Aorta (tissue), 5 donors: Measurements from ENCODE around the gene PECR. TPM values are rescaled to one million over a fixed set of nuclear protein-coding genes. Genes with fewer than 3 reads are reported as not detected.
A peak's percentile ranks its signal among the peaks of the same experiment; 100 is the strongest.

Experiments used
- ATAC-seq: fragments of 200-7000 bp; cut with Tn5 transposase; one replicate; pipeline ENCODE4 v1.9.1; 2022; ENCODE audit warnings: moderate library complexity; ENCODE audit not compliant: low FRiP score
- DNase-seq, 2 donors: peaks; one replicate each; pipeline ENCODE4 v3.0.0-alpha.2; 2020
- H3K27ac ChIP-seq, 2 donors: one replicate each; pipeline ENCODE4 v1.5.1; 2013; ENCODE audit warnings: low read length in 2 of 2, mild to moderate bottlenecking in 2 of 2, moderate library complexity in 2 of 2, control low read depth in 1 of 2, inconsistent platforms in 1 of 2, low read depth in 1 of 2
- H3K27me3 ChIP-seq, 2 donors: one replicate each; pipeline ENCODE4 v1.6.1; 2013; ENCODE audit warnings: control low read depth in 1 of 2, low read length in 1 of 2, mild to moderate bottlenecking in 1 of 2, moderate library complexity in 1 of 2; ENCODE audit not compliant: insufficient read depth in 2 of 2, control insufficient read depth in 1 of 2
- H3K36me3 ChIP-seq, 2 donors: one replicate each; pipeline ENCODE4 v1.6.1; 2013; ENCODE audit warnings: control low read depth in 1 of 2, low read length in 1 of 2, mild to moderate bottlenecking in 1 of 2; ENCODE audit not compliant: insufficient read depth in 2 of 2, control insufficient read depth in 1 of 2
- H3K4me1 ChIP-seq, 2 donors: one replicate each; pipeline ENCODE4 v1.6.1; 2013; ENCODE audit warnings: low read length in 2 of 2, control low read depth in 1 of 2, mild to moderate bottlenecking in 1 of 2, moderate library complexity in 1 of 2; ENCODE audit not compliant: insufficient read depth in 2 of 2, control insufficient read depth in 1 of 2
- H3K4me3 ChIP-seq, 2 donors: one replicate each; pipeline ENCODE4 v1.5.1; 2013; ENCODE audit warnings: low read length in 2 of 2, control low read depth in 1 of 2, mild to moderate bottlenecking in 1 of 2
- H3K9me3 ChIP-seq: one replicate; pipeline ENCODE4 v1.6.1; 2013; ENCODE audit warnings: mild to moderate bottlenecking, low read length; ENCODE audit not compliant: control insufficient read depth
- WGBS, 2 donors: extraction: QIAGEN DNeasy Blood & Tissue Kit; methylation state at CpG; one replicate each; pipeline ENCODE4 v1.1.7; 2013; 5-methylcytosine and 5-hydroxymethylcytosine counted together
- intact Hi-C, 2 donors: fragments of 100-400 bp; cut with DNase I; formaldehyde crosslinking; loops; one replicate each; pipeline versions ENCODE4 v1.14.2 to v1.15.0; 2022
- polyA plus RNA-seq, 2 donors: library from polyadenylated mRNA; stranded (reverse); fragments of 200-250 nt; gene quantifications; one replicate each; pipeline ENCODE4 v1.2.3, GENCODE V29; 2013
- total RNA-seq, 2 donors: library from RNA; stranded (reverse); fragmentation: NEBNext Ultra II Directional; extraction: Animal tissue kit (Norgen Biotek cat#: 25700); gene quantifications; one replicate each; pipeline ENCODE4 v1.2.1, GENCODE V29; 2021
- donor health status: healthy with polysubstance abuse.
- donor health status: Bipolar disorder and iron deficiency.
- donor health status: DM: no; HTN: no; CAD: no.
- donor health status: DM: no; HTN: no; CAD: no.
- donor health status: DM: yes; HTN: yes; CAD: no.

The PECR gene
- total and polyA plus RNA-seq, 4 donors: 2.8 to 9.3 (median 4.3) TPM

DNA sequence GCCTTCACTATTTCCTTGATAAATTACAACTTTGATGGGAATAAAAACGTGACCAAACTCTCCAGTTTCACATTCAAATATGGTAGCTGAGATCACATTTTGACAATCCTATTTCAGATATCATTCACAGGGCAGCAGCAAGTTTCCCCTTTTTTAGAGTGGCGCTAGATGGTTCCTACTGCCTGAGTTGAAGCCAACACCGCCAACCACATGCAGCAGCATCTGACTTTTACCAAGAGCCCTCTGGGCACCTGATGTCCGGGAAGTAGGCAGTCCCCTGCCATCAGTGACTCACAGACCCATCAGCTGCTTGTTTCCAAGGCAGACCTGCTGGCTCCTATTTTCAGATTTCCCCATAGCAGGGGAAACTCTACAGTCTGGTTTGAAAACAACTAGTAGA, 64.2 kb downstream of the PECR start:
- H3K27ac ChIP-seq: no peak overlapping the region
- ATAC-seq (no peak), DNase-seq (no peak)
- H3K36me3 ChIP-seq: no peaks in the 10 kb centered on the region
- intact Hi-C loops: no loop called here
- no peaks in the 10 kb centered on the region for H3K27me3 ChIP-seq
- H3K9me3 ChIP-seq: no peaks in the 10 kb centered on the region
- H3K4me1 ChIP-seq: no peaks in the 10 kb centered on the region
- H3K4me3 ChIP-seq: no peak overlapping the region
- 88 to 89% methylated on average over 4 of the region's 4 CpGs for WGBS, 2 donors

DNA sequence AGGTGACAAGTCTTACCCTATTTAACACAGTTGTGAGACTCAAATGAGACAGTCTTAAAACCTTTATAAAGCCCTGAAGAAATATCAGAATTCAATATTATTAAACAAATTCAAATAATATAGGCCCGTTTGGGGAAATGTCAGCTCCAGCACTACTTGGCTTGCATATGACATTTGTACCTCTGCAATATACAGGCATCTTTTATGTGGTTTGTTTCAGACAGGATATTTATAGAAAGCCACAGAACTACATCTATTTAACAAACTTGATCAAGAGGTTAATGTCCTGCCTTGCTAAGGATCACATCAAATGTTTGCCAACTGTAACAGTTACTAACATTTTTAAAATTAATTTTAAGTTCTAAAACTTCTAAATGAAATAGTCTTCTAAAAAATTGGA, 65.0 kb downstream of the PECR start:
- no peaks in the 10 kb centered on the region for H3K9me3 ChIP-seq
- H3K27ac ChIP-seq: no peak overlapping the region
- DNase-seq (no peak), ATAC-seq (no peak)
- intact Hi-C loops: no loop called here
- no peaks in the 10 kb centered on the region for H3K4me1 ChIP-seq
- no peaks in the 10 kb centered on the region for H3K27me3 ChIP-seq
- no peaks in the 10 kb centered on the region for H3K36me3 ChIP-seq
- no peak overlapping the region for H3K4me3 ChIP-seq
- 74 to 75% methylated on average over 1 of the region's 1 CpG for WGBS, 2 donors

DNA sequence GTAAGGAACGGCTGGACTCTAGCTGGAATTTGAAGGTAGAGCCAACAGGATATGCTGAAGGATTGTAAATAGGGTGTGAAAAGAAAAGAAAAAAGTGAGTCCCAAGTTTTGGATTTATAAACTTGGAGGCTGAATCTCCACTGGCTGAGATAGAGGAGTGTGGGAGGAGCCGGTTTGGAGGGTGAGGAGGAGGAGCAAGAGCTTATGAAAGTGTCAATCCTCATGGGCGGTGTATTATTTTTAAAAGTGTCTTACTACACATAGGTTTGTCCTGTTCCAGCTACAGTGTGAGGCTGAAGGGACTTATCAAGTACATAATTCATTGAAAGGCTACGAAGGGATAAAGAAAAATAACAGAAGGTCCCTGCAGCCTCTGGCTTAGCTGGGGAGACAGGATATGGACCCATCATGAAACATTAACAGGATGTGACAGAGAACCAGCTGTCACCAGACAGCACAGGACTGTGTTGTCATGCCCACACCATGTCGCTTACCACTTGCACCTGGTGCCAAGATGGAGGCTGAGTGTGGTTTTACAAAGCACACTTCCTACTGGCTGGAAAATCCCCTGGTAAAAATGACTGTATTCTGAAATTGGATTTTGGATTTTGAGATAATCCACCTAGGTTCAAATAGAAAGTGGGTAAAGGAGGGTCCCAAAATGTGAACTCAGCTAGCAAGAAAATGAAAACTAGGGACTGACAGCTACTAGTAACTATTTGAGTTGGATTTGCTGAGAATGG, 65.7 kb downstream of the PECR start:
- no peaks in the 10 kb centered on the region for H3K36me3 ChIP-seq
- no peaks in the 10 kb centered on the region for H3K9me3 ChIP-seq
- no peak overlapping the region for H3K4me3 ChIP-seq
- H3K27ac ChIP-seq: no peak overlapping the region
- DNase-seq (no peak), ATAC-seq (no peak)
- H3K4me1 ChIP-seq: no peaks in the 10 kb centered on the region
- no peaks in the 10 kb centered on the region for H3K27me3 ChIP-seq
- intact Hi-C loops: no loop called here
- WGBS, 2 donors: 88 to 90% methylated on average over 5 of the region's 5 CpGs

DNA sequence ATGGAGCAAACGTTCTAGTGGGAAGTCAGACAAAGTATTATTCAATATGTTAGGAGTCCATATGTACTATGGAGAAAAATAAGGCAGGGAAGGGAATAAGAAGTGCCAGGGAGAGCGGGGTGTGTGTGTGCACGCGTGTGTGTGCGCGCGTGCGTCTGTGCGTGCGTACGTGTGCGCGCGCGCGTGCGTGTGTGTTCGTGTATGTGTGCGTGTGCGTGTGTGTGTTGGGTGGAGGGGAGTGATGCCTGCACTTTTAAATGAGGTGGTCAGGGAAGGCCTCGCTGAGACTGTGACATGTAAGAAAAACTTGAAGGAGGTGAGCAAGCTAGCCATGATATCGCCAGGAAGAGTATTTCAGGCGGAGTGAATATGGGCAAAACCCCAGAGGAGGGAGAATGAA, 66.6 kb downstream of the PECR start:
- no peak for DNase-seq
- no peak for ATAC-seq
- no peaks in the 10 kb centered on the region for H3K27me3 ChIP-seq
- 93 to 95% methylated on average over 23 of the region's 23 CpGs for WGBS, 2 donors
- H3K4me1 ChIP-seq: no peaks in the 10 kb centered on the region
- no peak overlapping the region for H3K4me3 ChIP-seq
- no peaks in the 10 kb centered on the region for H3K36me3 ChIP-seq
- intact Hi-C loops: no loop called here
- no peak overlapping the region for H3K27ac ChIP-seq
- no peaks in the 10 kb centered on the region for H3K9me3 ChIP-seq

DNA sequence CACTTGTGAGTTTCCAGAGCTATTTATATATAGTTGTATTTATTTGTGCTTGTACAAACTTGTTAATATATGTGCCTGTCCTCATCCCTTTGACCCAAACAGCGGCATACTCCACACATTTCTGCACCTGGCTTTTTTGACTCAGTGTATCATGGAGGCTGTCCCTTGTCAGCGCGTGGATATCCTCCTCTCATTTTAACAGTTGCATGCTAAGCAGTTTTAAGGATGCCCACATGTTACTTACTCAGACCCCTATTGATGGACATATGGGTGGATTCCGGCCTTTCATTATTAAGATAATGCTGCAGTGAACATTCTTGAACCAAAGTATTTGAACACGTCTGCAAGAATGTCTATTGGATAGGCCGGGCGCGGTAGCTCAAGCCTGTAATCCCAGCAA, 67.6 kb downstream of the PECR start:
- Histone ChIP-seq H3K27ac (no peak overlapping the region), H3K27me3 (no peaks in the 10 kb centered on the region), H3K4me1 (no peaks in the 10 kb centered on the region), H3K36me3 (no peaks in the 10 kb centered on the region), H3K9me3 (no peaks in the 10 kb centered on the region), H3K4me3 (no peak overlapping the region)
- ATAC-seq (no peak), DNase-seq (no peak)
- intact Hi-C loops: no loop called here
- WGBS, 2 donors: 83 to 87% methylated on average over 8 of the region's 8 CpGs

DNA sequence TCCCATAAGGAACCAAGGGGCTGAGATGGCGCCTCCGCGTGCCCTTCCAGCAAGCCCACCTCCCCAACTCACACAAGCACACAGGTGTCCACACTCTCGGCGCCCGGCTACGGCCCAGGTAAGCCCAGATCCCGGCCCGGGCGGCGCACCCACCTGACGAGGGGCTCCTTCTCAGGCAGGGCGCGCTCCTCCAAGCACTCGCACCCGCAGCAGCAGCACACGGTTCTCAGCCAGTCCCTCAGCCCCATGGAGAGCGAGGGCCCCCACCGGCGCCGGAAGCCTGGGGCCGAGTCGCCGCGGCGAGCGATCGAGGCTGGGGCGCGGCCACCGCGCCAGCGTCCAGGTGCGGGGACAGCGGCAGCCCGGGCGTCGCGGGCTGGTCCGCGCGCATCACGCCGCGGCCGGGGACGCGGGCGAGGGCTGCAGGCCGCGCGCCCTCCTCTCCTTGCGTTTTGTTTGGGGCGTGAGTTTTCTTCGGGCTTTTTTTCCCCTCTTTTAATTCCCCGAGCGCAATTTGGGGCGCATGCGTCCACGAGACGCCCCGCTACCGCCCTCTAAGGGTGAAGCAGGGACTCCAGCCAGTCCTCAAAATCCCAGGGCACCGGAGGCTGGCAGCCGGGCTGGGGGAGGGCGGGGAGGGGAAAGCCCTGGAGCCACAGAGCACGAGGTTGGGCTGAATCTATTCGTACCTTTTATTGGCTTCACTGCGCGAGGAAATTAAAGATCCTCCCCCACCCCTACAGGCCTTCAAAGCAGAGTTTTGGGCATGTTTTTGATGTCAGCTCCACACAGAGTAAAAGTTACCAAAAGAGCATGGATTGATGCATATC, 68.3 kb downstream of the PECR start, which contains the start of gene MREG:
TSS of gene MREG (minus strand) at position 472 of the 830 bp plus-strand sequence. CDS start at position 248, 224 bp downstream.
- Histone ChIP-seq H3K27ac (no peak within 1 kb of the TSS), H3K36me3 (no peaks in the 10 kb centered on the region), H3K27me3 (no peaks in the 10 kb centered on the region), H3K4me1 (no peaks in the 10 kb centered on the region), H3K9me3 (no peaks in the 10 kb centered on the region), H3K4me3 (peak within 1 kb of the TSS; percentile 66 to 76)
- WGBS, 2 donors: 1% methylated on average over 70 of the region's 70 CpGs
- intact Hi-C loops: no loop called here
- peak; percentile 78 to 92 for DNase-seq
- peak; percentile 80 for ATAC-seq

DNA sequence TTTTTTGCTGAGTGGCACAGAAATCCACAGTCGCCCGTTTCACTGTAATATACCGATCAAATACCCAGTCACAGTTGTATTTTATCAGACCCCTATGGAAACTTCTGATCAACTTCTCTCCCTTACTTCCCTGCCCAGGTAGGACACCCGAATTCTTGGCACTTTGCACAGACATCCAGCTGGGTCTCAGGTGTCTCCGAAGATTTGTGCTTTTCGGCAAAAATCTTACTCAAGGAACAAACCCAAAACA, 68.9 kb downstream of the PECR start:
- H3K27ac ChIP-seq: no peak overlapping the region
- WGBS, 2 donors: 8 to 11% methylated on average over 6 of the region's 6 CpGs
- peak; percentile 20 for ATAC-seq

DNA sequence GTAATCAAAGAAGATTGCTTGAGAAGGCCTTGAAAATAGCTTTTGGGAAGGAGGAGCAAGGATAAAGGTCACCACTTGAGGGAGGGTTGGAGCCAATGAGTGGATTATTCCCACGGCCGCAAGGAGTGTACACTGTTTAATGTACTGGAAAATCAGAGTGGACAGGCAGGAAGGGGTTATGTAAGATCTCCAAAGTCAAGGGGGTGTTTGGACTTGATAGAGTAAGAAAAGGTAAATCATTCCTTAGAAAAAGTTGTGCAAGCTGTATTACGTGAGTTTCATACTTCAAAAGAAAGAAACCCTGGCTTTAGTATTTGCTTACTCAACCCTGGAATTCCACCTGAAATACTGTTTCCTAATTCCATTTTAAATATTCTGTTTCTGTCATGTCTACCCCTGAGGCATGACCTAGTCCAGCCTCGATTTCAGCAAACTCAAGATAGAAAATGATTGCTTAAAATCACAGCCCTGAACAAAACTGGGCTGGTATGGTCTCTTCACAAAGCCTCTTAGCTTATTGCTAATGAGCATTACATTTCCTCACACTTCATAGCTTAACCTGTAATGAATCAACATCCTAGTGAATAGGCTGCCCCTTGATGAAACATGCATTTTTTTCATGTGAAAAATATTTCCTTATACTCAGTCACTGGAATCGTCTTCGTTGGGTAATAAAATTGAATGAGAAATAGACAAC, 69.3 kb downstream of the PECR start:
- H3K4me3 ChIP-seq: no peak overlapping the region
- no peaks in the 10 kb centered on the region for H3K9me3 ChIP-seq
- no peak for DNase-seq
- intact Hi-C loops: no loop called here
- H3K27ac ChIP-seq: no peak overlapping the region
- ATAC-seq: no peak
- no peaks in the 10 kb centered on the region for H3K27me3 ChIP-seq
- H3K4me1 ChIP-seq: no peaks in the 10 kb centered on the region
- 38 to 45% methylated on average over 6 of the region's 6 CpGs for WGBS, 2 donors
- no peaks in the 10 kb centered on the region for H3K36me3 ChIP-seq

More for the DNA sequence above, 68.9 kb downstream of the PECR start:
- Histone ChIP-seq H3K27me3 (no peaks in the 10 kb centered on the region), H3K9me3 (no peaks in the 10 kb centered on the region), H3K4me3 (peak overlapping the region; percentile 66 to 76), H3K4me1 (no peaks in the 10 kb centered on the region), H3K36me3 (no peaks in the 10 kb centered on the region)
- intact Hi-C loops: no loop called here
- DNase-seq: no peak
